Lung (tissue), 12 donors: ENCODE data around the gene DLG3. TPM values are rescaled to one million over a fixed set of nuclear protein-coding genes. Genes with fewer than 3 reads are reported as not detected.

Experiments used
- ATAC-seq: fragments of 200-7000 bp; cut with Tn5 transposase; one replicate; pipeline ENCODE4 v1.9.1; 2020; ENCODE audit warnings: moderate number of reproducible peaks; ENCODE audit not compliant: insufficient read depth, low FRiP score
- DNase-seq, 3 donors: peaks; one replicate each; pipeline ENCODE4 v3.0.0-alpha.2; 2013 to 2017
- H3K27ac ChIP-seq, 2 donors: one replicate each; pipeline ENCODE4 v1.5.1; 2013; ENCODE audit warnings: mild to moderate bottlenecking in 2 of 2, moderate library complexity in 2 of 2, control low read depth in 1 of 2, inconsistent platforms in 1 of 2, low read depth in 1 of 2, low read length in 1 of 2
- H3K27me3 ChIP-seq, 3 donors: one replicate each; pipeline ENCODE4 v1.5.1; 2013; ENCODE audit warnings: low read length in 2 of 3; ENCODE audit not compliant: control insufficient read depth in 3 of 3, insufficient read depth in 3 of 3
- H3K36me3 ChIP-seq, 4 donors: one replicate each; pipeline ENCODE4 v1.5.1; 2013; ENCODE audit warnings: low read length in 4 of 4, mild to moderate bottlenecking in 1 of 4, moderate library complexity in 1 of 4; ENCODE audit not compliant: control insufficient read depth in 4 of 4, insufficient read depth in 4 of 4
- H3K4me1 ChIP-seq, 5 donors: one replicate each; pipeline ENCODE4 v1.5.1; 2013; ENCODE audit warnings: low read length in 5 of 5, mild to moderate bottlenecking in 2 of 5, moderate library complexity in 1 of 5; ENCODE audit not compliant: control insufficient read depth in 5 of 5, insufficient read depth in 5 of 5
- H3K4me3 ChIP-seq: one replicate; pipeline ENCODE4 v1.5.1; 2013; ENCODE audit warnings: mild to moderate bottlenecking, control low read depth, moderate library complexity
- H3K9ac ChIP-seq, 2 donors: one replicate each; pipeline ENCODE4 v1.5.1; 2013; ENCODE audit warnings: low read length in 2 of 2, control low read depth in 1 of 2; ENCODE audit not compliant: insufficient read depth in 1 of 2
- H3K9me3 ChIP-seq, 4 donors: one replicate each; pipeline ENCODE4 v1.5.1; 2013; ENCODE audit warnings: low read length in 3 of 4, mild to moderate bottlenecking in 1 of 4, moderate library complexity in 1 of 4; ENCODE audit not compliant: control insufficient read depth in 4 of 4, insufficient read depth in 3 of 4
- CTCF ChIP-seq: IDR thresholded peaks from 2 replicates; pipeline ENCODE4 v1.5.1; 2012; ENCODE audit warnings: mild to moderate bottlenecking; ENCODE audit errors: control extremely low read depth, extremely low read depth
- WGBS, 2 donors: extraction: QIAGEN DNeasy Blood & Tissue Kit; methylation state at CpG; one replicate each; pipeline ENCODE4 v1.1.7; 2013; 5-methylcytosine and 5-hydroxymethylcytosine counted together
- polyA plus RNA-seq, 2 donors: library from polyadenylated mRNA; stranded (reverse); fragments of 200-250 nt; gene quantifications; one replicate each; pipeline ENCODE4 v1.2.1, GENCODE V29; 2013
- total RNA-seq, 2 donors: library from RNA; depleted of rRNA in 1 of 2; stranded (reverse); fragments of >200 nt in 1 of 2; gene quantifications; one replicate each; pipeline ENCODE4 v1.2.1, GENCODE V29; 2014 to 2021
- donor health status: control.
- donor health status: control.
- donor health status: Bipolar disorder and iron deficiency.
- donor health status: healthy.
- donor health status: DM: yes; HTN: yes; CAD: no.

DLG3 gene
- total and polyA plus RNA-seq, 4 donors: 9.3 to 31.5 (median 18.6) TPM

- Histone ChIP-seq H3K4me1 (peaks cover 0 to 2% (median 0%) of the 10 kb centered on the region in 5 donors), H3K27me3 (peaks cover 0 to 3% (median 0%) of the 10 kb centered on the region in 3 donors), H3K36me3 (no peaks in the 10 kb centered on the region), H3K9ac (peak overlapping the region in 1 of 2 donors; percentile 65), H3K9me3 (no peaks in the 10 kb centered on the region), H3K27ac (no peak overlapping the region), H3K4me3 (no peak overlapping the region)
- ATAC-seq (no peak), DNase-seq (no peak)
- TF ChIP-seq CTCF: no peak
- WGBS, 2 donors: 62 to 66% methylated on average over 15 of the region's 15 CpGs
These were observed 11.4 kb upstream of the DLG3 start for GRCh38 chrX:70432936-70433847.

- Histone ChIP-seq H3K4me1 (peaks cover 0 to 2% (median 0%) of the 10 kb centered on the region in 5 donors), H3K9ac (peak overlapping the region in 1 of 2 donors; percentile 66), H3K27ac (peak overlapping the region; percentile 48 to 79), H3K27me3 (peaks cover 0 to 3% (median 0%) of the 10 kb centered on the region in 3 donors), H3K9me3 (no peaks in the 10 kb centered on the region), H3K4me3 (peak overlapping the region; percentile 59), H3K36me3 (no peaks in the 10 kb centered on the region)
- WGBS, 2 donors: 0 to 29% methylated on average over 12 to 37 of the region's 37 CpGs
- DNase-seq (peak; percentile 59 to 72 (median 70)), ATAC-seq (peak; percentile 84)
- peak; percentile 34 for TF ChIP-seq CTCF
These were observed 10.7 kb upstream of the DLG3 start for GRCh38 chrX:70433848-70434351.

- 0 to 33% methylated on average over 5 to 45 of the region's 45 CpGs for WGBS, 2 donors
- TF ChIP-seq CTCF: no peak
- Histone ChIP-seq H3K36me3 (no peaks in the 10 kb centered on the region), H3K4me3 (peak overlapping the region; percentile 59), H3K4me1 (peaks cover 0 to 2% (median 0%) of the 10 kb centered on the region in 5 donors), H3K9ac (peak overlapping the region in 1 of 2 donors; percentile 66), H3K9me3 (no peaks in the 10 kb centered on the region), H3K27me3 (peaks cover 0 to 3% (median 0%) of the 10 kb centered on the region in 3 donors), H3K27ac (peak overlapping the region; percentile 48 to 88)
- peak; percentile 86 for DNase-seq
- peak; percentile 81 for ATAC-seq
These were observed 10.2 kb upstream of the DLG3 start for GRCh38 chrX:70434352-70434866.
